Measurements from ENCODE around the gene VWCE. TPM values are rescaled to one million over a fixed set of nuclear protein-coding genes. Genes with fewer than 3 reads are reported as not detected.
A peak's percentile ranks its signal among the peaks of the same experiment; 100 is the strongest.

VWCE gene
- total RNA-seq, 4 donors from 2014 or later = 0.31 to 1.5 (median 0.67) TPM

GRCh38 chr11:61306221-61306620, 11.1 kb upstream of the VWCE start:
- Histone ChIP-seq H3K4me1 (no peaks in the 10 kb centered on the region), H3K9me3 (no peaks in the 10 kb centered on the region), H3K27me3 (no peaks in the 10 kb centered on the region), H3K27ac (no peak overlapping the region), H3K4me3 (no peak overlapping the region), H3K36me3 (peaks cover 3 to 95% of the 10 kb centered on the region in 2 donors)
- TF ChIP-seq CTCF (IDR thresholded peaks at IDR 0.05 in 4 of 5, conservative IDR thresholded peaks at IDR 0.05 in 1 of 5) (no peak), POLR2A (IDR thresholded peaks at IDR 0.05) (no peak)
- ATAC-seq = no peak
- no peak for DNase-seq
- intact Hi-C loops (cut with DNase I; ENCODE audit: low total_unique reads) = no loop called here
- in situ Hi-C loops (cut with MboI; ENCODE audit: low sequenced_read_pairs in 4 of 4) = no loop called here

- H3K36me3 ChIP-seq = peaks cover 3 to 95% of the 10 kb centered on the region in 2 donors
- intact Hi-C loops (cut with DNase I; ENCODE audit: low total_unique reads) = no loop called here
- no peak overlapping the region for H3K4me3 ChIP-seq
- H3K9me3 ChIP-seq = no peaks in the 10 kb centered on the region
- in situ Hi-C loops (cut with MboI; ENCODE audit: low sequenced_read_pairs in 4 of 4) = no loop called here
- no peaks in the 10 kb centered on the region for H3K4me1 ChIP-seq
- no peak for ATAC-seq
- no peak for DNase-seq
- TF ChIP-seq CTCF (IDR thresholded peaks at IDR 0.05 in 4 of 5, conservative IDR thresholded peaks at IDR 0.05 in 1 of 5) (no peak), POLR2A (IDR thresholded peaks at IDR 0.05) (no peak)
- no peaks in the 10 kb centered on the region for H3K27me3 ChIP-seq
- no peak overlapping the region for H3K27ac ChIP-seq
These were observed 10.3 kb upstream of the VWCE start for GRCh38 chr11:61305417-61305816.

GRCh38 chr11:61303725-61304124, 8.6 kb upstream of the VWCE start:
- TF ChIP-seq CTCF (IDR thresholded peaks at IDR 0.05 in 4 of 5, conservative IDR thresholded peaks at IDR 0.05 in 1 of 5) (no peak), POLR2A (IDR thresholded peaks at IDR 0.05) (no peak)
- in situ Hi-C loops (cut with MboI; ENCODE audit: low sequenced_read_pairs in 4 of 4) (no loop called here), intact Hi-C loops (cut with DNase I; ENCODE audit: low total_unique reads) (no loop called here)
- H3K27ac ChIP-seq = no peak overlapping the region
- peaks cover 0 to 93% of the 10 kb centered on the region in 2 donors for H3K36me3 ChIP-seq
- DNase-seq (no peak), ATAC-seq (no peak)
- H3K27me3 ChIP-seq = no peaks in the 10 kb centered on the region
- no peak overlapping the region for H3K4me3 ChIP-seq
- H3K4me1 ChIP-seq = no peaks in the 10 kb centered on the region
- H3K9me3 ChIP-seq = no peaks in the 10 kb centered on the region

- H3K4me3 ChIP-seq = no peak overlapping the region
- TF ChIP-seq CTCF (IDR thresholded peaks at IDR 0.05 in 4 of 5, conservative IDR thresholded peaks at IDR 0.05 in 1 of 5) = no peak
- no peak for TF ChIP-seq POLR2A (IDR thresholded peaks at IDR 0.05)
- in situ Hi-C loops (cut with MboI; ENCODE audit: low sequenced_read_pairs in 4 of 4) = no loop called here
- H3K4me1 ChIP-seq = peaks cover 0 to 5% of the 10 kb centered on the region in 2 donors
- no peaks in the 10 kb centered on the region for H3K27me3 ChIP-seq
- H3K36me3 ChIP-seq = peaks cover 0 to 82% of the 10 kb centered on the region in 2 donors
- no peak overlapping the region for H3K27ac ChIP-seq
- ATAC-seq = no peak
- intact Hi-C loops (cut with DNase I; ENCODE audit: low total_unique reads) = no loop called here
- no peak for DNase-seq
- H3K9me3 ChIP-seq = no peaks in the 10 kb centered on the region
These were observed 7.4 kb upstream of the VWCE start for GRCh38 chr11:61302550-61302949.

GRCh38 chr11:61298663-61299244, 3.6 kb upstream of the VWCE start:
- intact Hi-C loops (cut with DNase I; ENCODE audit: low total_unique reads) (no loop called here), in situ Hi-C loops (cut with MboI; ENCODE audit: low sequenced_read_pairs in 4 of 4) (no loop called here)
- H3K27me3 ChIP-seq = peaks cover 0 to 9% (median 7%) of the 10 kb centered on the region in 3 donors
- H3K9me3 ChIP-seq = no peaks in the 10 kb centered on the region
- no peak overlapping the region for H3K4me3 ChIP-seq
- peak overlapping the region in 2 of 4 donors; percentile 14 to 18 for H3K27ac ChIP-seq
- TF ChIP-seq POLR2A (IDR thresholded peaks at IDR 0.05) (no peak), CTCF (IDR thresholded peaks at IDR 0.05 in 4 of 5, conservative IDR thresholded peaks at IDR 0.05 in 1 of 5) (no peak)
- no peak for ATAC-seq
- H3K36me3 ChIP-seq = peaks cover 0 to 46% of the 10 kb centered on the region in 2 donors
- DNase-seq = no peak
- H3K4me1 ChIP-seq = peaks cover 16% of the 10 kb centered on the region in 2 donors

Data from gastrocnemius medialis (tissue), 4 donors.